ENCODE results near the gene NUDT19. TPM values are rescaled to one million over a fixed set of nuclear protein-coding genes. Genes with fewer than 3 reads are reported as not detected.

Gene NUDT19
- total RNA-seq (10 to 100 TPM; 15.2 to 34.9 (median 22.6) TPM), polyA plus RNA-seq (10 to 100 TPM in 1 of 3 donors, 1 to 10 TPM in 2; 6.8 to 28.5 (median 7.3) TPM)
- long read RNA-seq, donor 1, transcript NUDT19-201 (3 exons, 2,967 nt), result major isoform, 5 of 5 reads
- long read RNA-seq, donor 1, partial matches to known transcripts, result 0 of 5 reads
- long read RNA-seq, donor 1, other reads (novel, unspliced or antisense), result 0 of 5 reads
- long read RNA-seq, donor 2, transcript NUDT19-201 (3 exons, 2,967 nt), result major isoform, 10 of 10 reads
- long read RNA-seq, donor 2, partial matches to known transcripts, result 0 of 10 reads
- long read RNA-seq, donor 2, other reads (novel, unspliced or antisense), result 0 of 10 reads
- long read RNA-seq, donor 3, partial matches to known transcripts, result 0 of 2 reads
- long read RNA-seq, donor 3, other reads (novel, unspliced or antisense), result 0 of 2 reads
- long read RNA-seq, donor 4, partial matches to known transcripts, result 0 of 72 reads
- long read RNA-seq, donor 4, other reads (novel, unspliced or antisense), result 71 of 72 reads
- long read RNA-seq, donor 5, partial matches to known transcripts, result 0 of 5 reads
- long read RNA-seq, donor 5, other reads (novel, unspliced or antisense), result 2 of 5 reads
- long read RNA-seq, donor 6, partial matches to known transcripts, result 0 of 16 reads
- long read RNA-seq, donor 6, other reads (novel, unspliced or antisense), result 15 of 16 reads
- long read RNA-seq, donor 7, partial matches to known transcripts, result 0 of 2 reads
- long read RNA-seq, donor 7, other reads (novel, unspliced or antisense), result 0 of 2 reads
- long read RNA-seq, donor 8, transcript NUDT19-201 (3 exons, 2,967 nt), result major isoform, 8 of 8 reads
- long read RNA-seq, donor 8, partial matches to known transcripts, result 0 of 8 reads
- long read RNA-seq, donor 8, other reads (novel, unspliced or antisense), result 0 of 8 reads
- long read RNA-seq, donor 9, partial matches to known transcripts, result 0 of 4 reads
- long read RNA-seq, donor 9, other reads (novel, unspliced or antisense), result 0 of 4 reads
- long read RNA-seq, donor 10, partial matches to known transcripts, result 0 of 4 reads
- long read RNA-seq, donor 10, other reads (novel, unspliced or antisense), result 0 of 4 reads

- Histone ChIP-seq H3K4me1 (replicated peaks in 1 of 2) (peaks cover 33 to 52% of the 10 kb centered on the region in 2 donors), H3K9me3 (replicated peaks in 1 of 3) (no peaks in the 10 kb centered on the region), H3K4me3 (peak within 1 kb of the TSS; percentile 30 to 84 (median 66)), H3K27me3 (no peaks in the 10 kb centered on the region), H3K27ac (peak within 1 kb of the TSS; percentile 60 to 96 (median 87)), H3K36me3 (replicated peaks in 1 of 2) (no peaks in the 10 kb centered on the region)
- 6 to 28% (median 11%) methylated on average over 8 to 32 of the region's 32 CpGs for WGBS, 4 donors
- intact Hi-C loops (cut with DNase I), result no loop called here
- TF ChIP-seq CTCF (IDR thresholded peaks at IDR 0.05), result no peak
- peak; percentile 61 to 91 for TF ChIP-seq POLR2A (IDR thresholded peaks at IDR 0.05)
- DNase-seq, result peak; percentile 87 to 96 (median 93)
These were observed at the start of gene NUDT19 for GRCh38 chr19:32691291-32691951. Gene NUDT19 (plus strand): TSS chr19:32691821. CDS start chr19:32691961, 140 bp downstream.

GRCh38 chr19:32642771-32643170 lies 48.9 kb upstream of the NUDT19 start:
- H3K4me1 ChIP-seq (replicated peaks in 1 of 2), result no peaks in the 10 kb centered on the region
- WGBS, 4 donors, result 79 to 90% (median 86%) methylated on average over 10 to 12 of the region's 12 CpGs
- H3K4me3 ChIP-seq, result no peak overlapping the region
- TF ChIP-seq CTCF (IDR thresholded peaks at IDR 0.05), result no peak
- no peaks in the 10 kb centered on the region for H3K27me3 ChIP-seq
- peaks cover 0 to 69% of the 10 kb centered on the region in 2 donors for H3K36me3 ChIP-seq (replicated peaks in 1 of 2)
- no peak overlapping the region for H3K27ac ChIP-seq
- H3K9me3 ChIP-seq (replicated peaks in 1 of 3), result no peaks in the 10 kb centered on the region
- DNase-seq, result no peak
- intact Hi-C loops (cut with DNase I), result no loop called here

- Histone ChIP-seq H3K4me1 (replicated peaks in 1 of 2) (no peaks in the 10 kb centered on the region), H3K36me3 (replicated peaks in 1 of 2) (peaks cover 0 to 52% of the 10 kb centered on the region in 2 donors), H3K4me3 (no peak overlapping the region), H3K27ac (peak overlapping the region in 1 of 5 donors; percentile 12), H3K9me3 (replicated peaks in 1 of 3) (no peaks in the 10 kb centered on the region), H3K27me3 (no peaks in the 10 kb centered on the region)
- 87 to 96% (median 93%) methylated on average over 6 of the region's 6 CpGs for WGBS, 4 donors
- TF ChIP-seq CTCF (IDR thresholded peaks at IDR 0.05) (no peak), POLR2A (IDR thresholded peaks at IDR 0.05) (no peak)
- intact Hi-C loops (cut with DNase I), result no loop called here
- no peak for DNase-seq
These were observed 45.1 kb upstream of the NUDT19 start for GRCh38 chr19:32646556-32646955.
